ENCODE results near the gene GFRA4.

DNA sequence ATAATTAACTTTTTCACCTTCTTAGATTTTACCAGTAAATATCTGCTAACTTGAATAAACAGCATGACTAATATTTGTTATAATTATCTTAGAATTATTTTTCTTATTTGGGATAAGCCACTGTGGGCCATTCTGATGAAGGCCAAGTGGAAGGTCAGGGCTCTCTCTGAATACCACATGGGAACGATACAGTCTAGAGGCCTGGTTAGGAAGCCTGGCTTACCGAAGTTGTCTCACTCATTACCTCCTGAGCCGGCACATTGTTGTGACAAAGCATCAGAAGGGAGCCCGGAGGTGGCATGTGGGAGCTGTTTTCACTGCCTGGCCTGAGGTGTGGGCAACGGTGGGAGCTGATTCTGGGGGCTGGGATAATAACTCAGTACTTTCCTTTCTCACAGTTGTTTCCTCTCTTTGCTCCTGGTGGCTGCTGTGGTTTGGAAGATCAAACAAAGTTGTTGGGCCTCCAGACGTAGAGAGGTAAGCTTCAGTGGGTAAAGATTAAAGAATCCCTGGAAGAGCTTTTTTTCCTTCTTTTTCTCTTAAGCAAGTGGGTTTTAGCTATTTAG is 29.2 kb downstream of the GFRA4 start:
- TF ChIP-seq CREB5 (CRISPR knock-in tag; IDR thresholded peaks at IDR 0.05; ENCODE audit: low read depth) (no peak), RARB (CRISPR knock-in tag; IDR thresholded peaks at IDR 0.05) (no peak), ISL1 (CRISPR knock-in tag; IDR thresholded peaks at IDR 0.05) (no peak)
- TF ChIP-seq, protein P1, sequence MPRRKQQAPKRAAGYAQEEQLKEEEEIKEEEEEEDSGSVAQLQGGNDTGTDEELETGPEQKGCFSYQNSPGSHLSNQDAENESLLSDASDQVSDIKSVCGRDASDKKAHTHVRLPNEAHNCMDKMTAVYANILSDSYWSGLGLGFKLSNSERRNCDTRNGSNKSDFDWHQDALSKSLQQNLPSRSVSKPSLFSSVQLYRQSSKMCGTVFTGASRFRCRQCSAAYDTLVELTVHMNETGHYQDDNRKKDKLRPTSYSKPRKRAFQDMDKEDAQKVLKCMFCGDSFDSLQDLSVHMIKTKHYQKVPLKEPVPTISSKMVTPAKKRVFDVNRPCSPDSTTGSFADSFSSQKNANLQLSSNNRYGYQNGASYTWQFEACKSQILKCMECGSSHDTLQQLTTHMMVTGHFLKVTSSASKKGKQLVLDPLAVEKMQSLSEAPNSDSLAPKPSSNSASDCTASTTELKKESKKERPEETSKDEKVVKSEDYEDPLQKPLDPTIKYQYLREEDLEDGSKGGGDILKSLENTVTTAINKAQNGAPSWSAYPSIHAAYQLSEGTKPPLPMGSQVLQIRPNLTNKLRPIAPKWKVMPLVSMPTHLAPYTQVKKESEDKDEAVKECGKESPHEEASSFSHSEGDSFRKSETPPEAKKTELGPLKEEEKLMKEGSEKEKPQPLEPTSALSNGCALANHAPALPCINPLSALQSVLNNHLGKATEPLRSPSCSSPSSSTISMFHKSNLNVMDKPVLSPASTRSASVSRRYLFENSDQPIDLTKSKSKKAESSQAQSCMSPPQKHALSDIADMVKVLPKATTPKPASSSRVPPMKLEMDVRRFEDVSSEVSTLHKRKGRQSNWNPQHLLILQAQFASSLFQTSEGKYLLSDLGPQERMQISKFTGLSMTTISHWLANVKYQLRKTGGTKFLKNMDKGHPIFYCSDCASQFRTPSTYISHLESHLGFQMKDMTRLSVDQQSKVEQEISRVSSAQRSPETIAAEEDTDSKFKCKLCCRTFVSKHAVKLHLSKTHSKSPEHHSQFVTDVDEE (CRISPR knock-in tag; IDR thresholded peaks at IDR 0.05): no peak
